Fibroblast of peridontal ligament (primary cell): ENCODE results near the gene NRTN.

Source experiments
- DNase-seq: peaks from one replicate; pipeline ENCODE4 v3.0.0-alpha.2; 2010; ENCODE audit errors: extremely low read depth

Gene NRTN

DNA sequence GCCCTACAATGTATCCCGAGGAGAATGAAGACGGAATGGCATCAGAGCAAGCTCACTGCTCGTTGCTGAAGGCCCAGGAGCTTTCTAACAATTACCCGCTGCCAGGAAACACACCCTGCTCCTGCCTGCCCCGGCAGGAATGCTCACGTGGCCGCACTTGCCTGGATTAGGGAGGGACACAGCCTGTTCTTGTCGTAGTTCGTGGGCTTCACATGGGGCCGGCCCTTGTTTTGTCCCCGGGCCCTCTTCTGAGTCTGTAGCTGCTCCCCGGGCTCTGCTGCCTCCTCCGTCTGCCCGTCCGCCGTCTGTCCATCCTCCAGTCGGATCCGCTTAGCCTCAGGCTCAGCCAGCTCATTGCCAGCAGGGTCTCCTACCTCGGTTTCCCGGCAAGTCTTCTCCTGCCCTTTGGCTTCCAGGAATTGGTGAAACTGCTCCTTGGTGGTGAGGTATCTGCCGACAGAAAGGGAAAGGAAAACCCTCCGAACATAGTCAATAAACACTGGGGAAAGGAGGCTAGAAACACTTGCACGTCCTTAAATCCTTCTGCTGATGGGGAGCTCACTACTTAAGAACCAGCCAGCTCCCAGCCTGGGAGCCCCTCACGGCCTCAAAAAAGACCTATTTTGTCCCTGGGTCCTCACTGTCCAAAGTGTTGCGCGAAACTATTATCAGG, 14.8 kb upstream of the NRTN start:
- no peak for DNase-seq

DNA sequence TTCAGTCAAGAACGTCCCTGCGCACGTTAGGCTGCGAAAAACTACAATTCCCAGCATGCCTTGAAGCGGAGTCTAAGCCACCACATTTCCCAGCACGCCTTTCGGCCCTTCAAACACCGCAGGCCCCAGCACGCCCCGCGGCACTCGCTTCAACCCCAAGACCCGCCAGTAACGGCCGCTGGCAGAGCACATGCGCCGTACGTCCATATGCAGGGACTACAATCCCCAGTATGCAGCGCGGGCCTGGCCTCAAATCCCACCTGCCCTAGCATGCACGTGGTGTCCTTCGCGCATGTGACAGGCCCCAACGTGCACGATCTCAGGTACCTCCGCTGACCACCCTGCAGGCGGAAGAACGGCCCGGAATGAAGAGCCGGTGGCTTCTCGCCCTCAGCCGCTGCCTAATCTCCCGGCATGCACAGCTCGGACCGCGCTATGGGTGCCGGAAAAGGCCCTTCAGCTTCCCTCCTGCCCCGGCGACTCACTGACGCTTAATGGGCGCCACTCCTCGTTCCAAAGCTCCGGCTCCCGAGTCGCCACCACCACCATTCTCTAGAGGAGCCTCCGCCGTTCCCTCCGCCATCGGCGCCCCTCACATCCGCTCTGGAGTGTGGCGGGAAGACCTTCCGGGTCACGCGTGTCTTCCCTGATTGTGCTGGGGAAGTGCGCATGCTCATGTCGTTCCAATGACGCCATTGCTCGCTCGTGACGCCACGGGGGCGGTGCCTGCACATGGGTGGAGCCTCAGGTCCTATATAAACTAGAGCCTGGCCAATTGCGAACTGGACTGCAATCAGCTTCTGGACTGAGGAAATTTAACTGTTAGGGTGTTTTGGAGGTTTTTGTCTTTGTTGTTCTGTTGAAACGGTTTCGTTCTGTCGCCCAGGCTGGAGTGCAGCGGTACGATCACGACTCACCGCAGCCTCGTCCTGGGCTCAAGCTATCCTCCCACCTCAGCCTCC, 14.0 kb upstream of the NRTN start, which contains the start of gene DUS3L:
TSS of gene DUS3L (minus strand) at position 605 of the 962 bp plus-strand sequence. CDS start at position 583, 22 bp downstream.
- peak; percentile 97 for DNase-seq

DNA sequence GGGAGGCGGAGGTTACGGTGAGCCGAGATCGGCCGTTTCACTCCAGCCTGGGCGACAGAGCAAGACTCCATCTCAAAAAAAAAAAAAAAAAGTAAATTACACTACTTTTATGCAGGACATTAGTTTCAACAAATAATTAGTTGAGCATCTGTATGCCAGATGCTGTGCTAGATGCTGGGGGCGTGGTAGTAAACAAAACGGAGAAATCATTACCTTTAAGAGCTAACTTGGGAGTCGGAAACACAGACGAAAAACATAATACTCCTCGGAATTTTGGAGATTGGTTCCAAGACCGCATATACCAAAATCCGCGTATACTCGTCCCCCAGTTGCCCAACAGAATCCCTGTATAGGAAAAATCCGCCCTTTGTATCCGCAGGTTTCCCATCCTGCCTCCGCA, 12.6 kb upstream of the NRTN start:
- DNase-seq = no peak

DNA sequence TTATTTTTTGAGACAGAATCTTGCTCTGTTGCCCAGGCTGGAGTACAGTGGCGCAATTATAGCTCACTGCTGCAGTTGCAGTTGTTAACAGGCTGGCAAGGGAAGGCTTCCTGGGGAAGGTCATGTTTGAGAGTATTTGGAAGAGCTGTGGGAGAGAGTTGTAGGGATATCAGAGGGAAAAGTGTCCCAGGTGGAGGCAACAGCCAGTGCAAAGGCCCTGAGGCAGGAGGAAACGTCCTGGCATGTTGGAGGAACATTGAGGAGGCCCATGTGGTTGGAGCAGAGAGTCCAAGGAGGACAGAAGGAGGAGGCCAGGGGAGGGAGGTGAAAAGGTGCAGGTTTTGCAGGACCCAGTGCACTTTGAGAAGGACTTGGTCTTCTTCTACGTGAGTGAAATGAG, 11.7 kb upstream of the NRTN start:
- DNase-seq = no peak

DNA sequence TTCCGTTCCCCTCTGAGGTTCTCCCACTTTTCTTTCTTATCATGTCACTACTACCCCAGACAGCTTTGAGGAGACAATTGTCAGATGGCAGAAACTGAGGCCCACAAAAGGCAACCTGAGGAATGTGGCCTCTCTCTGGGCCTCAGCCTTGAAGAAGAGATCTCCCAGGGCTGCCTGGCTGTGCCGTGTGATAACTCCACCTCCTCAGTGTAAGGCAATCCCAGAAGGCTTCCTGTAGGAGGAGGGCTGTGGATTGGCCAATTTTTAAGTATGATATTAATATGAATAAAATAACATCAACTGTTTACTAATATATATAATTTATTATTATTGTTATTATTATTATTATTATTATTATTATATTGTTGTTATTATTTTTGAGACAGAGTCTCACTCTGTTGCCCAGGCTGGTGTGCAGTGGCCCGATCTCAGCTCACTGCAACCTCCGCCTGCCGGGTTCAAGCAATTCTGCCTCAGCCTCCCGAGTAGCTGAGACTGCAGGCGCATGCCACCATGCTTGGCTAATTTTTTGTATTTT, 9.4 kb upstream of the NRTN start:
- DNase-seq = no peak

DNA sequence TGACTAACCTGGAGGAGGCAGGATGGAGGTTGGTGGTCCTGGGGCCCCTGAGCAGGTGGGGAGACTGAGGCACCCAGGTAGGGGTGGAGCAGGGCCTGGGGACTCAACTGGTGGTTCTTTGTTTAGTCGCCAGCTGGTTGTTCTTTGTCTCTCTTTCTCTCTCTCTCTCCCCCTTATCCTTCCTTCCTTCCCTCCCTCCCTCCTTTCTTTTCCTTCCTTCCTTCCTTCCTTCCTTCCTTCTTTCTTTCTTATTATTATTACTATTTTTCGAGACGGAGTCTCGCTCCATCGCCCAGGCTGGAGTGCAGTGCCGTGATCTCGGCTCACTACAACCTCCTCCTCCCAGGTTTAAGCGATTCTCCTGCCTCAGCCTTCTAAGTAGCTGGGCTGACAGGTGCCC, 6.6 kb upstream of the NRTN start:
- DNase-seq = no peak

DNA sequence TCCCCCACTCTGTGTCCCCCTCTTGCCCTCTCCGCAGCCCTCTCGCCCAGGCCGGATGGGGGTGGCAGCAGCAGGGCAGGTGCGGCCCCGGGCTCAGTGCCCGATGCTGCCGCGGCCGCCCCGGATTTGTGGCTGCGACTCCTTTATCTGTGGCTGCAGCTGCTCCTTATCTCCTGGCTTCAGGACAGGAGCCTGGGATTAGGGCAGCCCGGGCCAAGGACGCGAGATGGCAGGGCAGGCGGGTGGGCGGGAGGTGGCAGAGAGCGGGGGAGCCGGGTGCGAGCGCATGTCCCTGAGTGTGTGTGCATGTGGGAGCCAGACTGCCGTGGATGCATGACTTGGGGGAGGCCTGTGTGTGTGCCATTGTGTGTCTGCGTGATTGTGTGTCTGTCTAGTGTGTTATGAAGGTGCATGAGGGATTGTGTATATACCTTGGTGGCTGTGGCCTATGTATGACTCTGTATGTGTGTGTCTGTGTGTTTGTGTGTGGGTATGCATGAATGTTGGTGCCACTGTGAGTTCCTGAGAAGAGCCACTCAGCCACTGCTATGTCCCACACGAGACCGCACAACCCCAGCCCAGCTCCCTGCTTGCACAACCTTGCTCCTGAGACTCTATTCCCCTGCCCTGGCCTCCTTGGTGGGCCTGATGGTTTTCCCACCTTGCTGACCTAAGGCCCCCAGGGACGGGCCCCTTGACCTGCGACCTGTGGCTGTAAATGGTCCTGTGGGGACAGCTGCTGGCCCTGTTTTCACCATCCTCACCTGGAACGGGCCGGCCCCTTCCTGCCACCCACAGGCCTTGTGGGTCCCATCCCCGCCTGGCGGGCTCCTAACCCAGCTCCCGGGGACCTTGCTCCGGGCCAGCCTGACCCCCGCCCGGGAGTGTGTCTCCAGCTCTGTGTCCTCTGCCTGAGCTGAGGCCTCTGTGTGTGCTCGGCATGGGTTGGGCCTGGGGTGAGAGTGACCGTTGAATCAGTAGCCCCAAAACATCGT, 5.3 kb upstream of the NRTN start:
- DNase-seq = no peak

DNA sequence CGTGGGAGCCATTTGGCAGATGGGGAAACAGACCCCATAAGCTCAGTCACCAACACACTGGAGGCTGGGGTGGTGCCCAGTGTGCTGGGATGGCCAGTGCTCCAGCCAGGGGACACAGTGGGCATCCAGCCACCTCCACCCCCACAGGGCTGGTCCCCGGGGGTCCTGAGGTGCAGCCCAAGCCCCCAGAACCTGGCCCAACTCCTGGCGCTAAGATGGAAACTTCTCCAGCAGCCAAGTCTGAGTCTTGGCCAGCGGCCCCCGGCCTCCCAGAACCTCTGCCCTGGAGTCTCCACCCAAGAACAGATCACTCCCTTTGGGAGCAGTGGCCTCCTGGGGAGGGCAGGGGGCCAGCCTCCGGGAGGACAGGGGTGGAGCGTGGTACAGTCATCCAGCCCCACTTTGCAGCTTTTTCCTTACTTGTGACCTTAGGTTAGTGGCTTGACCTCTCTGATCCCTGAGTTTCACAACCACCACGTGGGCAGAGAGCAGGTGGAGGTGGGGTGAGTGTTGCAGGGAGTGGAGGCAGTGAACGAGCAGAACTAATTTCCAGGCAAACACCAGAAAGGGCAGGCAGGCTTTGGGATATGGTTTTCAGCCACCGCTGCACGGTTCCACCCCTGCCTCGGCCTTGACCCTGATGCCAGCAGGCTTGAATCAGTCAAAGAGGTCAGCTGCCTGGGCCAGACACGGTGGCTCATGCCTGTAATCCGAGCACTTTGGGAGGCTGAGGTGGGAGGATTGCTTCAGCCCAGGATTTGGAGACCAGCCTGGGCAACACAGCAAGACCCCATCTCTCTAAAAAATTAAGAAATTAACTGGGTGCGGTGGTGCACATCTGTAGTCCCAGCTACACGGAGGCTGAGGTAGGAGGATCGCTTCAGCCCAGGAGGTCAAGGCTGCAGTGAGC, 4.3 kb upstream of the NRTN start:
- no peak for DNase-seq

DNA sequence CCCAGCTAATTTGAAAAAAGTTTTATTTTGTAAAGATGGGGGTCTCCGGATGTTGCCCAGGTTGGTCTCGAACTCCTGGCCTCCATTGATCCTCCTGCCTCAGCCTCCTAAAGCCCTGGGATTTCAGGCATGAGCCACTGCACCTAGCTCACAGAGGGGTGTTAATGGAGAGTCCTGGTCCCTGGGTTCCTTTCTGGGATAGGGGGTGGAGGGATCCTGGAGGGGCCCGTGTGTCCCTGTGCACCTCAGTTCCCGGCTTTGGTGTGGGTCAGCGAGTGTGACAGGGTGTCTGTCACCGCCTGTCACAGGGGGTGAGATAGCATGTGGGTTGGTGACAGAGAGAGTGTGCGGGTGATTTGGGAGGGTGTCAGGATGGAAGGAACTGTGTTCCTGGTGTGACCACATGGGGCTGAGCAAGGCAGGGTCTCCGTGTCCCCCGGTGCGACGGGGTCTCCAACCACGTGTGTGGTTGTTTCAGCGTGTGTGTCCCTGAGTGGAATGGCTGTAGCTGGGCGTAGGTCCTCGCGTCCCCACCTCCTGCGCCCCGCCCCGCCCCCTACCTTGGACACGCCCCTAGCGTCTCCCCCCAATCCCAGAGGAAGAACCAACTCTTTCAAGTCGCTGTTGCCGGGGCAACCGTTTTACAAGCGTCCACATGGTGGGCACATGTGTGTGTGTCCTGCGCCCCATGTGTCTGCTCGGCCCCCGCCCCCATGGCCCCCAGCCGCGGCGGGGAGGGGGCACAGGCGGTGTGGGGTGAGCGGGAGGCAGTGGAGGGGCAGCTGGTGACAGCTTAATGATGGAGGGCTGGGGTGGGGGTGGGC, 2.9 kb upstream of the NRTN start:
- peak; percentile 15 for DNase-seq

DNA sequence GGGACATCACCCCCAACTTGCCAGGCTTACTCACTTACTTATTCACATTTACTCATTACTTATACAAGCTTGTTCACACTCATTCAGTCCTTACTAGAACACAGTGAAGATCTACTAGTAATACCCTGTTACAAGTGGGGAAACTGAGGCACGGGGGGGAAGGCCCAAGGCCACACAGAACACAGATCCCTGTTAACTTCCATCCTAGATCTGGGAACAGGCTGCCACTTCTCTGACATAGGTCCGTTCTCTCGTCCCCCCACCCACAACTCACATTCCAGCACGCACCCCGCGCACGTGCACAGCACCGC, 1.5 kb upstream of the NRTN start:
- no peak for DNase-seq

DNA sequence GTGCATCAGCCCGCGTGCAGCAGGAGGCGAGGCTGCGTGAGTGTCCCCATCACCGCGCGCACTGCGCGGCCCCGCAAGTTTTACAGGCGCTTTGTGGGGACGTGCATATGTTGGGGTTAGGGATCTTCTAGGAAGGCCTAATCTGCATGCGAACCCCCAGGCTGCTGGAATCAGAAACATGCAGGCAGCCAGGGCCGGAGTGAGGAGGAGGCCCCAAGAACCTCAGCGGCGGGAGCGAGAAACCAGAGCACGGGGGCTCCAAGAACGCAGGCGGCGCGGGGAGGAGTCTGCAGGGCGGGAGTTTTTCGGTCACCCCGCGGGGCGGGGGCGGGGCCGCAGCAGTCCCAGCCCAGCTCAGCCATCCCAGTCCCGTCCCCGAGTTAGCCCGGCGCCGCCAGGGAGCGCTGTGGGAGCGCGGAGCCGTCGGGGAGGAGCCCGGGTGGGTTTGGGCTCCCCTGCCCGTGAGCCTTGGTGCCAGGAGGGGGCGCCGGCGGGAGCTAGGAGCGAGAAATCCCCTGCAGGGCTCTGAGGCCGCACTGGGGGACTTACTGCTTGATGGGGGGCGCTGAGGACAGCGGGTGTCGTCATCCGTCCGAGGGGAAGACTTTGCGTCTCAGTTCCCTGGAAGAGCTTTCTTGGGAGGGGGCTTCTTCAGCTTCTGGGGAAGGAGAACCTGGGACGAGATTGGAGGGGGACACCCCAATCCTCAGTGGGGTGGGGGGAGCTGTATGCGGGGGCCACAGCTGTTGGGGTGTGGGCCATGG, 933 bp upstream of the NRTN start:
- DNase-seq = peak; percentile 66

DNA sequence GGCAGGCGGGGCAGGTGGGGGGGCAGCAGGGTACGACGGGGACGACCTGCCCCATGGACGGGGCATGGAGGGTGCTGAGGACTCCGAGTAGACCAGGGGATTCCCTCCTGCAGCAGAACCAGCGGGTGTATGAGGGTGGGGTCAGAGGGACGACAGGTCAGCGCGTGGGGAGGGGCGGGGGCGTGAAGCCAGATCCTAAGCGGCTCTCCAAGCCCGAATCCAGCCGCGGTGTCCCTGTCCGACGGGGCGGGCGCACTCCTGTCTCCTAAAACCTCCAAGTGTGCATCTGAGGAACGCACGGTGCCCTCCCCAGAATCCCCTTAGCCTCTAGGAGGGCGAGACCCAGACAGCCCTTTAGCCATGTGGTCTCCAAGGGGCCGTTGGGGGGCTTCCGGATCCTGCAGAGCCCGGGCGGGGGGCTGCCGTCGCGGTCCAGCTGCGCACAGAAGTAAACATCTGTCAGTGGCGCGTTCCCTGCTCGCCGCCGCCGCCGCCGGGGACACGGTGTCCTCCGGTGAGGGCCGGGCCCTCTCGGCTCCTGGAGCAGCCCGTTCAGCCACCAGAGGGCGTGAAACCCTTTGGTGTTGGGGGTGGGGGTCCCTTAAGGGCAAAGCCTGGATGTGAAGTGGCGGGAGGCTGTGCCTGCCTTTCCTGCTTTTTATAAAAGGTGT, 730 bp downstream of the NRTN start:
- DNase-seq = peak; percentile 21

DNA sequence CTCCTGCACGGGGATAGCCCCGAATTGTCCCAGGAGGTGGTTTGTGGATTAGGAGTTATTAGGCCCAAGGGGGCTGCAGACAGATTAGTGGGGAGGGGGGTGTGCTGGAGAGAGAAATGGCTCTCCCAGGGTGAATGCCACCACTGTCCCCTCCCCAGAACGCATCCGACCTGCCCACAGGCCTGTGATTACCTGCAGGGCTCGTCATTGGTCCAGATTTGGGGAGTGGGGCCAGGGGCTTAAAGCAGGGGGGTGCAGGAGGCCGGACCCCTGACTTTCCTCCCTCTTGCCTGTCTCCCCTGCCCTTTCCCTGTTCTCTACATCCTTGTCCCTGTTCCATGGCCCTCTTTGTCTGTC, 1.2 kb downstream of the NRTN start:
- DNase-seq = no peak

DNA sequence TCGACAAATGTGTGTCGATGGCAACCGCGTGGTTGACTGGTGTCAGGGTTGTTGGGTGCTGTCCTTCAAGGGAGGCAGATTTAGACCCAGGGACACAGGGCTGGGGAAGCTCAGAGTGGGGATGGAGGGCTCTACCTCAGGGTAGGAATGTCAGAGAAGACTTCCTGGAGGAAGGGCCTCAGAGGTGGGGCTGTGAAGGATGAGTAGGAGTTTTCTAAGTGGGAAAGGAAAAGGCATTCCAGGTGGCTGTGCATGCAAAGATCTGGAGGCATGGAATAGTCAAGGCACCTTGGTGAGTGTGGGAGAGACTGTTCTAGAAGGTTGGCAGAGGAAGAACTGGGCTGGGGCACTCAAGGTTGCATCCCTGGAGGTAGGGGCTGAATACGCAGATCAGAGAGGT, 2.0 kb downstream of the NRTN start:
- no peak for DNase-seq

DNA sequence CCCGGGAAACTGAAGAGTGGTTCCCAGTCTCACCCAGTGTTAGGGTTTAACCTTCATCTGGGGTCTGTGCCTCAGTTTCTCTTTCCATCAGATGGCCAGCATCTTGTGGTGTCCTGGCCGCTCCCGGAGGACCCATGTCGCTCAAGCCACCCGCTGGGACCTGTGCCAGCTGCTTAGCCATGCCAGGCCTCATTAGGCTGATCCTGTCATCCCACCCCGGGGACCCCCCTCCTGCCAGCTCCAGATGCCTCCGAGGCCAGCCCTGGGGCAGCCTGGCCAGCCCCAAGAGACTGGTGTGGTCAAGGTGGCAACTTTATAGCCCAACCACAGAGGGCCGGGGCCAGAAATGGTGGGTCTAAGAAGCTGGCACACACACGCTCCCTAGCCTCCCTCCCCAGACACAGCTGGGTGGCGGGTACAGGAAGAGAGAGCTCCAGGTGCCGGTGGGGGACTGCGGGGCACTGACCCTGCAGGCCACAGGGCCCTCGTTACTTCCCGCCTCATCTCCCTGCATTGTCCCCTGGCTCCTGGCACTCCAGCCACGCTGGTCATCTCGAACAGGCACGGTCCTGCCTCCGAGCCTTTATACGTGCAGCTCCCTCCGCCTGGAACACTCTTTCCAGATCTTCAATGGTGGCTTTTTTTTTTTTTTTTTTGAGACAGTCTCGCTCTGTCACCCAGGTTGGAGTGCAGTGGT, 3.4 kb downstream of the NRTN start:
- DNase-seq = no peak

DNA sequence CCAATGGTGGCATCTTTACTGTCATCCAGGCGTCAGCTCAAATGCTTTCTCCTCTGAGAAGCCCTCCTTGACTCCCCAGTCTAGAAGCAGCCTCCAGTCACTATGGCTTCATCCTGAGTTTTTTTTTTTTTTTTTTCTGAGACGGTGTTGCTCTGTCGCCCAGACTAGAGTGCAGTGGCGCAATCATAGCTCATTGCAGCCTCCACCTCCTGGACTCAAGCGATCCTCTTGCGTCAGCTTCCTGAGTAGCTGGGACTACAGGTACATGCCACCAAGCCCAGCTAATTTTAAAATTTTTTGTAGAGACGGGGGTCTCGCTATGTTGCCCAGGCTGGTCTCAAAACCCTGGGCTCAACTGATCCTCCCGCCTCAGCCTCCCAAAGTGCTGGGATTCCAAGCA, 4.2 kb downstream of the NRTN start:
- no peak for DNase-seq

DNA sequence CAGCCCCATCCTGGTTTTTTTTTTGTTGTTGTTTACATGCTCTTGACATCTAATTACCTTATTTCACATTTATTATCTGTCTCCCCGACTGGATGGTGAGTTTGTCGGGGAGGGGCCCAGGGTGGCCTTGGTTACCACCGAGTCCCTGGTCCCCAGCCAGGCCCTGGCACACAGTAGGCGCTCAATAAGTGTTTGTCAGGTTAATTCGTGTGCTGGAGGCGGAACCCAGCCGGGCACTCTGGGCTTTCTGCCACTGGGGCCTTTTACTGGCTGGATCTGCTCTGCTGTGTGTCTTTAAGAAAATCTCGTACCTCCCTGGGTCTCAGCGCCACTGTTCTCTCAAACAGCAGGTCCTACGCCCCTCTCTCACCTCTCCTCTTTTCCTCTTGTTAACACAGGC, 4.6 kb downstream of the NRTN start:
- no peak for DNase-seq

DNA sequence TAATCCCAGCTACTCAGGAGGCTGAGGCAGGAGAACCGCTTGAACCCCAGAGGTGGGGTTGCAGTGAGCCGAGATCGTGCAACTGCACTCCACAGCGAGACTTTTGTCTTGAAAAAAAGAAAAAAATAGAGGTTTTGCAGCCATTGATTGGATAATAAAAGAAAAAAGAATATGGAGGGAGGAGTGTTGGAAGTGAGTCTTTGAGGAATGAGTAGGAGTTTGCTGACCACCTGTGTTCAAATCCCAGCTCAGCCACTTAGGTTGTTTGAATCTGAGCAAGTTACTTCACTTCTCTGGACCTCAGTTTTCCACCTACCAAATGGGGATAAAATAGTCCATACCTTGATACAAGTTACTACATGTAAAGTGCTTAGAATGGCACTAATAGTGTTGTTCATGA, 6.2 kb downstream of the NRTN start:
- DNase-seq = no peak
